Measurements from ENCODE around the gene BABAM2. TPM values are rescaled to one million over a fixed set of nuclear protein-coding genes. Genes with fewer than 3 reads are reported as not detected.
A peak's percentile ranks its signal among the peaks of the same experiment; 100 is the strongest.

BABAM2 gene
- total RNA-seq, 1 experiment from 2014 or later: 57.6 TPM

DNA sequence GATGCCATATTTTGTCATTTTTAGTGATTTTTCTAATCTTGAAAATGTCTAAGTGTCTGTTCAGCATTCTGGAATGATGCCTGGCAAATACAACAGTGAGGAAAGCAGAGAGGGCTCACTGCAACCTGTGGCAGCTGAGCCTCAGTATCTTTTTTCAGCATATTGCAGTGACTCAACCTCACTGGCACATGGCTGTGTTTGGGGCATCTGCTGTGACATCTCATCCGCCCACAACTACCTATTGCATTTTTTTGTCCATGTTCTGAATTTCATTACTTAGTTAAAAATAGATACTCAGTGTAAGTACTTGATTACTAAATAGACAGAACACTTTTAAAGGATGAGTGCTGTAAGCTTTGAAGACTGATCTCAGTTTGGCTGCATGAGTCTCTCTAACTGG lies 10.7 kb downstream of the BABAM2 start:
- Mint-ChIP-seq H3K9me3 (ENCODE audit: unreplicated experiment) (no peaks in the 10 kb centered on the region), H3K36me3 (ENCODE audit: insufficient read depth, unreplicated experiment) (peaks cover 37% of the 10 kb centered on the region), H3K27ac (ENCODE audit: low read depth, unreplicated experiment) (peak overlapping the region; percentile 2), H3K4me1 (ENCODE audit: insufficient read depth, unreplicated experiment) (peaks cover 35% of the 10 kb centered on the region), H3K4me3 (ENCODE audit: unreplicated experiment) (no peak overlapping the region), H3K27me3 (ENCODE audit: insufficient read depth, unreplicated experiment) (no peaks in the 10 kb centered on the region)
- TF ChIP-seq, protein P1, sequence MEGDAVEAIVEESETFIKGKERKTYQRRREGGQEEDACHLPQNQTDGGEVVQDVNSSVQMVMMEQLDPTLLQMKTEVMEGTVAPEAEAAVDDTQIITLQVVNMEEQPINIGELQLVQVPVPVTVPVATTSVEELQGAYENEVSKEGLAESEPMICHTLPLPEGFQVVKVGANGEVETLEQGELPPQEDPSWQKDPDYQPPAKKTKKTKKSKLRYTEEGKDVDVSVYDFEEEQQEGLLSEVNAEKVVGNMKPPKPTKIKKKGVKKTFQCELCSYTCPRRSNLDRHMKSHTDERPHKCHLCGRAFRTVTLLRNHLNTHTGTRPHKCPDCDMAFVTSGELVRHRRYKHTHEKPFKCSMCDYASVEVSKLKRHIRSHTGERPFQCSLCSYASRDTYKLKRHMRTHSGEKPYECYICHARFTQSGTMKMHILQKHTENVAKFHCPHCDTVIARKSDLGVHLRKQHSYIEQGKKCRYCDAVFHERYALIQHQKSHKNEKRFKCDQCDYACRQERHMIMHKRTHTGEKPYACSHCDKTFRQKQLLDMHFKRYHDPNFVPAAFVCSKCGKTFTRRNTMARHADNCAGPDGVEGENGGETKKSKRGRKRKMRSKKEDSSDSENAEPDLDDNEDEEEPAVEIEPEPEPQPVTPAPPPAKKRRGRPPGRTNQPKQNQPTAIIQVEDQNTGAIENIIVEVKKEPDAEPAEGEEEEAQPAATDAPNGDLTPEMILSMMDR (IDR thresholded peaks at IDR 0.05; ENCODE audit: unreplicated experiment): no peak
- CTCF ChIA-PET: no interaction called here
- intact Hi-C loops (cut with micrococcal nuclease): loop anchor here (5.0 kb wide), 1 partner anchor 199 kb away; no protein-coding TSS in a partner anchor
- BruUV-seq (replicated peaks): no TSS peak
- peak; percentile 31 for DNase-seq (ENCODE audit: unreplicated experiment)
- POLR2A ChIA-PET: interaction anchor here (0.6 to 1.0 kb wide), 4 partner anchors 14 to 495 kb away, joined by 3 to 4 read pairs (median 4); no protein-coding TSS in a partner anchor

DNA sequence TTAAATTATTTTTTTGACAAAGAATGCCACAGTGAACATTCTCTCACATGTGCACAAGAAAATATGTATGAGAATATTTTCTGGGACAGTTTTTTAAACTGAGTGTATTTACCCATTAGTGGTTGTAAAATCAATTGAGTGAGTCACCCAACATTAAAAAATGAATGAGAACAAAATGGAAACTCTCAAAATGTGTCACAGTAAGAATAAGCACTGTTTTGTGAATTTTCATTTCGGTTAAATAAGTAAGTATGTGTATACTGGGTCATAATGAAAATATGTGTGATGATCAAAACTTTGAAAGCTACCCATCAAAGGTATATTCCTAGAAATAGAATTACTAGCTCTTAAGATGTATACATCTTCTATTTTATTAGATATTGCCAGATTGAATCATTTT lies 11.6 kb downstream of the BABAM2 start:
- H3K27ac Mint-ChIP-seq (ENCODE audit: low read depth, unreplicated experiment): no peak overlapping the region
- no peaks in the 10 kb centered on the region for H3K27me3 Mint-ChIP-seq (ENCODE audit: insufficient read depth, unreplicated experiment)
- H3K9me3 Mint-ChIP-seq (ENCODE audit: unreplicated experiment): no peaks in the 10 kb centered on the region
- H3K4me1 Mint-ChIP-seq (ENCODE audit: insufficient read depth, unreplicated experiment): peaks cover 35% of the 10 kb centered on the region
- CTCF ChIA-PET: no interaction called here
- DNase-seq (ENCODE audit: unreplicated experiment): no peak
- no TSS peak for BruUV-seq (replicated peaks)
- intact Hi-C loops (cut with micrococcal nuclease): loop anchor here (5.0 kb wide), 1 partner anchor 200 kb away; no protein-coding TSS in a partner anchor
- POLR2A ChIA-PET: interaction anchor here (1.0 kb wide), 2 partner anchors 15 to 93 kb away, joined by 3 read pairs; no protein-coding TSS in a partner anchor
- TF ChIP-seq, protein P1 (IDR thresholded peaks at IDR 0.05; ENCODE audit: unreplicated experiment): no peak
- H3K36me3 Mint-ChIP-seq (ENCODE audit: insufficient read depth, unreplicated experiment): peaks cover 37% of the 10 kb centered on the region
- no peak overlapping the region for H3K4me3 Mint-ChIP-seq (ENCODE audit: unreplicated experiment)

DNA sequence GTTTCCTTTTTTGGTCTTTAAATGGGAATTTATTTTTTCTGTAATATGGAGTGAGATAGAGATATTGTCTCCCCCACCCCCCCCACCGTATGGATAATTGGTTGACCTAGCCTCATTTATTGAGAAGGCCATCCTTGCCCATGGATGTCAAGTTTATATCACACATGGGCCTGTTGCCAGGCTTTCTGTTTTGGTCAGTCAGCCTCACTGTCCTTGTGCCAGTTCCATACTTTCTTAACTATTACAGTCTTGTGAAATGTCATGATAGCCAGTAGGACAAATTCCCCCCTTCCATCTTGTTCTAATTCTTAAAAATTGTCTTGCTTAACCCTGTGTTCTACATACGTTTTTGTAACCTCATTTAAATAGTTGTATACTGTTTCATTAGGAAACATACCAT lies 12.5 kb downstream of the BABAM2 start:
- H3K9me3 Mint-ChIP-seq (ENCODE audit: unreplicated experiment): no peaks in the 10 kb centered on the region
- H3K4me1 Mint-ChIP-seq (ENCODE audit: insufficient read depth, unreplicated experiment): peaks cover 41% of the 10 kb centered on the region
- no peak for DNase-seq (ENCODE audit: unreplicated experiment)
- H3K27me3 Mint-ChIP-seq (ENCODE audit: insufficient read depth, unreplicated experiment): no peaks in the 10 kb centered on the region
- no peak overlapping the region for H3K4me3 Mint-ChIP-seq (ENCODE audit: unreplicated experiment)
- TF ChIP-seq, protein P1 (IDR thresholded peaks at IDR 0.05; ENCODE audit: unreplicated experiment): no peak
- POLR2A ChIA-PET: interaction anchor here (0.7 to 1.0 kb wide), 2 partner anchors 16 to 534 kb away, joined by 3 read pairs; no protein-coding TSS in a partner anchor
- intact Hi-C loops (cut with micrococcal nuclease): loop anchor here (5.0 kb wide), 1 partner anchor 201 kb away; no protein-coding TSS in a partner anchor
- peaks cover 36% of the 10 kb centered on the region for H3K36me3 Mint-ChIP-seq (ENCODE audit: insufficient read depth, unreplicated experiment)
- no TSS peak for BruUV-seq (replicated peaks)
- CTCF ChIA-PET: interaction anchor here (0.6 kb wide), 1 partner anchor 742 kb away, joined by 3 read pairs; no protein-coding TSS in a partner anchor
- H3K27ac Mint-ChIP-seq (ENCODE audit: low read depth, unreplicated experiment): no peak overlapping the region

DNA sequence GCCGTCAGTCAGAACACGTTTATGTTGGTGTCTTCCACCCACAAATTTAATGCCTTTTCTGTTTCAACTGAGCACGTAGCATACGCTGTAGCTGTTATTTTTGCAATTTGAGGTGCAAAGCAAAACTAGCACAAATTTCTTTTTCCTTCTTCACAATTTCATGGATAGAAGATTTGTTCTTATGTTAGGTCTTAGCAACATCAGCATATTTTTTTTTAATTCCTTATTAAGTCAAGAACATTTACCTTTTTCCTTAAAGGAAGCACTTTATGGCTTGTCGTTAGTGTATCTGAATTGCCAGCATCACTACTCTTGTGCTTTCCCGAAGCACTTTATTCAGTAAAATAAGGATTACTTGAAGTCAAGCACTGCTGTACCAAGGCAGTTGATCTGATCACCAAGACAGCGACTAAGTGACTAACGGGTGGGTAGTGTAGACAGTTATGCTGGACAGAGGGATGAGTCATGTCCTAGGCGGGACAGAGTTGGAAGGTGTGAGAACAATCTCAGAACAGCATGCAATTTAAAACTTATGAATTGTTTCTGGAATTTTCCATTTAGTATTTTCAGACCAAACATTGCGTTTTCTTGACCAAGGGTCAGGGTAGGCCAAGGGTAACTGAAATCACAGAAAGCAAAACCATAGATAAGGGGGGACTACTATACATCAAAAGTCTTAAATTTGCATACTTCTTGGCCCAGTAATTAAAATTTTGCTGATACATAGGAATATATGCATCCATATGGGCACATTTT lies 13.3 kb downstream of the BABAM2 start:
- CTCF ChIA-PET: no interaction called here
- Mint-ChIP-seq H3K9me3 (ENCODE audit: unreplicated experiment) (no peaks in the 10 kb centered on the region), H3K4me3 (ENCODE audit: unreplicated experiment) (no peak overlapping the region), H3K4me1 (ENCODE audit: insufficient read depth, unreplicated experiment) (peaks cover 44% of the 10 kb centered on the region), H3K27me3 (ENCODE audit: insufficient read depth, unreplicated experiment) (no peaks in the 10 kb centered on the region), H3K27ac (ENCODE audit: low read depth, unreplicated experiment) (peak overlapping the region; percentile 3), H3K36me3 (ENCODE audit: insufficient read depth, unreplicated experiment) (peaks cover 28% of the 10 kb centered on the region)
- intact Hi-C loops (cut with micrococcal nuclease): loop anchor here (5.0 kb wide), 1 partner anchor 202 kb away; no protein-coding TSS in a partner anchor
- POLR2A ChIA-PET: interaction anchor here (0.7 to 1.1 kb wide), 4 partner anchors 10 to 534 kb away, joined by 3 to 5 read pairs (median 3); no protein-coding TSS in a partner anchor
- peak; percentile 73 for DNase-seq (ENCODE audit: unreplicated experiment)
- BruUV-seq (replicated peaks): no TSS peak
- TF ChIP-seq, protein P1 (IDR thresholded peaks at IDR 0.05; ENCODE audit: unreplicated experiment): no peak

All from MCF 10A (cell line).